Erythroblast (primary cell): ENCODE measurements around the gene STARD10.

Experiments used
- DNase-seq, 2 experiments: peaks; one replicate each; lab custom pipeline; 2025; lab: John Stamatoyannopoulos, UW
- GATA1 ChIP-seq: IDR thresholded peaks from 2 replicates; pipeline ENCODE4 v1.6.1; 2011; ENCODE audit warnings: low read depth, mild to moderate bottlenecking, control low read depth, low read length, moderate library complexity
- POLR2A ChIP-seq: IDR thresholded peaks from 2 replicates; pipeline ENCODE4 v1.6.1; 2011; ENCODE audit warnings: mild to moderate bottlenecking, low read length

STARD10 gene

DNA sequence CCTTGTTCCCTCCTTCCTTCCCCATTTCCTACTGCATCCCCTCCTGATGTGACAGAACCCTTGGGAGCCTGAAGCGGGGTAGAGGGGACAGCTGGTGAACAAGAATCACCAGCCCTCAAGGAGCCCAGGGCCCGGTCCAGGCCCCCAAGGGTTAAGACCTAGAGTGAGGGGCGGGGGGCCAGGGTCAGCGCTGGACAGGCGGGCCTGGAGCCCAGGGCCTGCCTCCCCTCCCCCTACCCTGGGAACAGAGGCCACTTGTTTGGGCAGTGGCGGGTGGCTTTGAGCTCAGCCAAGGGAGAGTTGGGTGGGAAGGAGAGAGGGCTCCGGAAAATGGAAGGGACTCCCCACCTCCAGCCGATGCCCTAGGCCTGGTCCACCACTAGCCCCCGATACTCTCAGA lies 43.8 kb downstream of the STARD10 start:
- TF ChIP-seq POLR2A (no peak), GATA1 (no peak)
- no peak for DNase-seq

DNA sequence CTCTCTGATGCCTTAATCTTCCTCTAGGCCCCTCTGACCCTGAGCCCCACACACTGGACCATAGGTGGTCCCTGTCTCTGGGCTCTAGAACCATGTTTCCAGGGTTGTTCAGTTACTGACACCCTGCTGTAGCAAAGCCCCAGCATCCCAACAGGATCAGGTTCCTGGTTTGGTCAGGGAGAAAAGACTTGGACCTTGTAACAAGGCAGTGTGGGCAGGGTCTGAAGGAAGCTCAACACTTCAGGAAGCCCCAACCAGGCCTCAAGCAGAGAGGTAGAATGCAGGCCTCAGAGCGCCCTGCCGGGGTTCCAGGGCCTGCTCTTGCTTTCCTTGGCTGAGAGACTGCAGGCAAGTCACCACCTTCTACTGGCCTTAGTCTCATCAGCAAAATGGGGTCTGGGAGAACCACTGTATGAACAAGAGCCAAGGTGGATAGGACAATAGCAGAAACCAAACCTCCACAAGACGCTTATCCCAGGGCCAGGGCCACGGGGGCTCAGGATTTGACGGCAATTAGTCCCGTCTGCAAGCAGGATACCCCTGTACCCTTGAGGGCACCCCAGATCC lies 46.5 kb downstream of the STARD10 start:
- no peak for DNase-seq
- no peak for TF ChIP-seq GATA1
- TF ChIP-seq POLR2A = no peak

DNA sequence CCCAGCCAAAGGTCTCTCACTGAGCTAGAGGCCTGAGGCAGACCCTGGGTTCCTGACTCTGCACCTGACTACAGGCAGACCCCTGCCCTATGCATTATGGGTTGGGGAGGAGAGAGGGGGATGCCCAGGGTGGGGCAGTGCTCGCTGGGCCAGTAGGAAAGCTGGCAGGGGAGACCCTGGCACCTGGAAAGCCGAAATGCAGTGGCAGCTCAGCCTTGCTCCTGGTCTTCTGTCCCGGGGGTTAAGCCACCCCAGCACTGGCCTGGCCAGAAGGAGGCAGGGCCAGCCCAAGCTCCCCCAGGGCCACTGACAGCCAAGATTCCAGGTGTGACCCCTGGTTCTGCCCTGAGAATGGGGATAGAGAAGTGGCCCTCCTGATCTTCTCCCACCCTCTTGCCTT lies 47.0 kb downstream of the STARD10 start:
- TF ChIP-seq GATA1 (no peak), POLR2A (no peak)
- DNase-seq = no peak

DNA sequence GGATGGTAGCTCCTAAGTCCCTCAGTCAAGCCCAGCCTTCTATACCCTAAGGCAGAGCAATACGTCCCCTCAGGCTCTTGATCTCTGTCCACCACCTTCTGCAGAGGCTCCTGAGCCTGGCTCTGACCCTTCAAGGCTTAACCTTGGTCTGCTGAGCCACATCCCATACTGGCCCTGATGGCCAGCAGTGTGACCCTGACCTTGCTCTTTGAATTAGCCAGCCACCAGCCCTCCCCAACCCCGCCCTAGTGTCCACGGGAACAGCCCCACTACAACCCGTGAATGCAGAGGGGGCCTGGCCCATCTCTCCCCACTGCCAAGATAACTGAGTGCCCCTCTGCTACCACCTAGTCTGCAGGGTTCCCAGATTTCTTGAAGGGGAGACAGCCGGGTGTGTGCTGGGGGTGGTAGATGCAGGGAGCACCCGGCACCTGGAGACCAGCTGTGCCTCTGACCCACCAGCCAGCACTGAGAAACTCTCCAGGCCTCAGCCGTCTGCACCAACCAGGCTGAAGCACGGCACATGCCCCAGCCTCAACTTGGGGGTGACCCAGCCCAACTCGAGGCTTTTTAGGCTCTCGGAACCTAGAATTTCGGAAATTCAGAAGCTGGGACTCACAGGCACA lies 47.8 kb downstream of the STARD10 start:
- TF ChIP-seq GATA1 (no peak), POLR2A (no peak)
- DNase-seq = no peak

DNA sequence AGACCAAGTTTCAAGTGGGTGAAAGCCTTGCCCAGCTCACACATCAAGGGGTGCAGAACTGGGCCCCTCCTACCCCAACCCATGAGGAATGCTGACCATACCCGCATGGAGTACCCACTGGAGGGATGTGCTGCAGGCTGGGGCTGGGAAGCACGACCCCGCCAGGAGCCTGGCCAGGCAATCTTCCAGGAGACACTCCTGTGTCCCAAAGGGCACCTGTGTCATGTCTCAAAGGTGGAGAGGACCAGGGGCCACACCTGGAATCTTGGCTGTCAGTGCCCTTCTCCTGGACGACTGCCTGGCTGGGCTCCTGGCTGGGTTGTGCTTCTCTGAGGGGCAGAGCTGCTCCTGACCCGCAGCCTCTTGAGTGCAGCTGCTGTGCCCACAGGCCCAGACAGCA lies 48.3 kb downstream of the STARD10 start:
- TF ChIP-seq POLR2A (no peak), GATA1 (no peak)
- no peak for DNase-seq

DNA sequence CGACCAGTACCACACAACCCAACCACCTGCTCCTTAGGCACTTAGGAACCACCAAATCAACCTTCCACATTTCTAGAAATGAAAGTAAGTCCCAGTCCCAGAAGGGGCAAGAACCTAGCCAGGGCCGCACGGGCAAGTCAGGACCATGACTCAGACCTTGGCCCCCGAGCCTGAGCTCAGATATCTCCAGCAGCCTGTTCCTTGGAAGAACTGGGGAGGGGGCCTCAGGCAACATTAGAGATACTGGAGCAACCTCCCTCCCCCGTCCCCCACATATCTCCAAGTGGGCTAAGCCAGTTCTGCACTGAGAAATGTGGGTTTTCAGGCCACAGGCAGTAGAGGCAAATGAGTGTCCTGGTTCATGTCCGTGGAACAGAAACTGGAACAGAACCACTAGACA lies 49.4 kb downstream of the STARD10 start:
- DNase-seq = no peak

DNA sequence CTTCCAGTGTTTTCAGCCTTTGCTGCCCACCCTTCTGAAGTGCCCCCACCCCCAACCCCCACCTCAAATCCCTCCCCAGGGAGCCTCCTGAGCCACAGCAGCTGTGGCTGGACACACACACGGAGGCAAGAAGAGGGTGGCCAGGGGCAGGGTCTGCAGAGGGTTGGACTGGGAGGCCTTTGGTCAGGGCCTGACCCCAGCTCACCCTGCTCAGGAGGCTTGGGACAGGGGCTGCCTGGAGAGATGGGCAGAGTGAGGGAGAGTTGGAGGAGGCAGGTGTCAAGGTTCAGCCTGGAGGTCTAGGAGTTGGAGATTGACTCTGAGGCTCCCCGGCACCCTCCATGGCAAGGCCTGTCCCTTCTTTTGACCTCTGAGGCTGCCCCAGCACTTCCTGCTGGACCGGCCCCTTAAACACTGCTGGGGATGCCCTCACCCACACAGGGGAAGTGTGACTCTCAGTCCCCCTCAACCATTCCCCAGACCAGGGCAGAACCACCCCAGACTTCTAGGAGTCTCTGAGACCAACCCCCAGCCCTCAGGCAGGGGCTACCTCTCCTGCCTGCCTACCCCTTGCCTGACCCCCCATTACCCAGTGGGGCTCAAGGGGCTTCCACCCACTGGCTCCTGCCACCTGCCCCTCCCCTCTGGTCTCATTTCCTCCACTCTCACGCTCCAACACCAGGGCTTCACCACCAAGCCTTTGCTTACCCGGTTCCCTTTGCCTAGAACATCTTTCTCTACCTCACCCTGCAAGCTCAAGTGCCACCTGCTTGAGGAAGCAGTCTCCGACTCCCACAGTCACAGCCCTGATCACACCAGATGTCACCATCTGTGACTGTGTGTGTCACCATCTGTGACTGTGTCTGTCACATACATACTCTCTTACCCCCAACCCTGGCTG lies 50.3 kb downstream of the STARD10 start:
- DNase-seq = no peak
- TF ChIP-seq GATA1 (no peak), POLR2A (no peak)

More for the DNA sequence above, 49.4 kb downstream of the STARD10 start:
- TF ChIP-seq GATA1 = no peak
- no peak for TF ChIP-seq POLR2A

DNA sequence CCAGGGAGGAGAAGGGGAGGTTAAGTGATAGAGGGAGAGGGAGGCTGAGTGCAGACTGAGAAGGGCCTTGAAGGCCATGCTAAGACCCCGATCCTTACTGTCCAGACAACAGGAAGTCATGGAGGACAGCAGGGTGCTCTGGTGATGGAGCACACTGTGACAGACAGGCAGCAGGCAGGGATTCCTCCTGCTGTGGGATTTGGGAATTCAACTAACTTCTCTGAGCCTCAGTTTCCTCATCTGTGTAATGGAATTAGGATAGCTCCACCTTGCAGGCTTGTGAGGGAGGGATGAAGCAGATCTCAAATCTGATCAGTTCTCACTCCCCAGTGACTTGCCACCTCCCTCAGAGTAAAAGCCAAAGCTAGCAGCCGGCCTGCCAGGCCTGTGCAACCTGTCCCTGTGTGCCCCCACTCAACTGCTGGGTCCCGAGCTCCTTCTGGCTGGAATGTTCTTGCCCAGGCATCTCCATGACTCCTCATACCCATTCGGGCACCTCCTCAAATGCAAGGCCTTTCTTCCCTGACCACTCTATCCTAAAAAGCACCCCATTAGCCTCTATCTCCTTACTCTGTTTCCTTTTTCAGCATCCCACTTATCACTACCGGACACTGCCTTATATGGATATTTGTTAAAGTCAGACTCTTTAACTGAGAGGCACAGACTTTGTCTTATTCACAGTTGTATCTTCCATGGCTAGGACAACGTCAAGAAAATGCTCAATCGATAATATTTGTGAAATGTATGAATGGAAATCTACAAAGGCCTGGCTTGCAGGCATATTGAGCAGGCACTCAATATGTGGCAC lies 51.1 kb downstream of the STARD10 start:
- TF ChIP-seq POLR2A = no peak
- TF ChIP-seq GATA1 = no peak

DNA sequence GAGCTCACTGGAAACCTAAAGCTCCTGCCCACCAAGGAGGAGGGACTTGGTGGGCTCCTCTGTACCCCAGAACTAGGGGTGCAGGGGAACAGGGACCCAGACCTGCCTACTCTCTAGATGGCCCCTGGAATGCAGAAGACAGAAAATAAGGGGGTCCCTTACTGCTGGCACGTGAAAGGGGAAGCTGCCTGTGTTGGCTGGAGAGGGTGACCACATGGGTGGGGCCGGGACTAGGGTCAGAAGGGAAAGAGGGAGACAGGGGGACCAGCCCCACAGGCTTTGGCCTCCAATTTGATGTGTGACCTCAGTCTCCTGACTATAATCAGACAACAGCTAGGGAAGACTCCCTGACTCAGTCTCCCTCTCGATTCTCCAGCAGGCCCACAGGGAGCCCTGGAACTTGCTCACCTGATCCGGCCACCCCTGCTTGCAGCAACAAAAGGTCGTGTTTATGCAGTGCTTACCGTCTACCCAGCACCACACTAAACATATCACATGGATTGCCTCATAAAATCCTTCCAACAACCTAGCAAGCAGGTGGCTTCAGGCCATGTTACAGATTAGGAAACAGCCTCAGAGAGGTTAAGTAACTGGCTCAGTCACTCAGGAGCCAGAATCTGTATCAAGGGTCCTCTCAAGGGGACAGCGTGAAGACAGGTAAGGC lies 51.9 kb downstream of the STARD10 start:
- no peak for DNase-seq
- TF ChIP-seq GATA1 (no peak), POLR2A (no peak)

More for the DNA sequence above, 51.1 kb downstream of the STARD10 start:
- DNase-seq = no peak

DNA sequence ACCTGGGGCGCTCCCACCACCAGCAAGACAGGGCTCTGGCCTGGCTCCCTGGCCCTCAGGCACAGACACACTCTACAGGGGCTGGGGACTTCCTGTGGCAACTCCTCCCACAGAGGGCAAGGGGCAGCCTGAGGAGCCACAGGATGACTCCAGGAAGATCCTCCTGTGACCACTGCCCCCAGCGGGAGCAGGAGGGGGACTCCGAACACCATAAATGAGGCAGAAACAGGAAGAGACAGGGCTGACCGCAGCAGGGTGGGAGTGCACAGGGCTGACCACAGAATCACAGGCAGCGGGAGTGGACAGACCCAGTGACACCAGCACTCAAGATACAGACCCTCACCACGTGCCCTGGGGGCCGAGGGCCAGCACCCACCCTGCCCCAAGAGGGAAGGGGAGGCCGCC lies 52.4 kb downstream of the STARD10 start:
- TF ChIP-seq GATA1 (no peak), POLR2A (no peak)
- no peak for DNase-seq

DNA sequence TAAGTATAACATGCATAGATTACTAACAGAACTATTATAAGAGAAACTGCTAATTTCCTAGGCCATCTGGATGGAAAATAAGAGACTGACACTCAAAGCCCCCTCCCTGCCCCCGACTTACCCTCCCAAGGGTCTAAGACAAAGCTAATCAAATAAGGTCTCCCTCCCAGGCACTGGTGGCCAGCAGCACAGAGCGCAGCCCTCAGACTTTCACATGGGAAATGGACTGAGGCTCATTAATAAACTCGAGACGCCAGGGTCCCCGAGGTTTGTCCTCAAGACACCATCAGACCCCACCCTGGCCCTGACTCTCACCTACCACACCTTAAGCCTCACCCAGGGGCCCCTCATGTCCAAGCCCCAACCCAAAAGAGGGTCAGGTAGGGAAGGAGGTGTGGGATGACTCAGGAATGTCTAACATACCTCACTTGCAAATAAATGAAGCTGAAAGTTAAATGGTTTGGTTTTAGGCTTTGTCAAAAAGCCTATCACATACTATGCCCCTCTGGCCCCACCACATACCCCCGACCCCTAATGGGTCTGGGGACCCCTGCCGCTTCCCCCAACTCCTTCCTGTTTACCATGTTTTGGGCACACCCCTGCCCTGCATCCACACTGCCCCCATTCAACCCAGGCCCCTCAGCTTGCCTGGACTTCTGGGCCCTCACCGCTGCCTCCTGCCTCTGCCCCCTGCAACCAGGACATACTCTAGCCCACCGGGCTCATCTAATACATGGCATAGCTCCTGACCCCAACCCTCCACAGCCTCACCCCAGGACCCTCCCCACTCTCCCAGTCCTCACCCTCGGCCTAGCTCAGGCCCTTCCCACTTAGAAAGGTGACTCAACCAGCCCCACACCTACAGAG lies 53.1 kb downstream of the STARD10 start:
- TF ChIP-seq GATA1 = no peak
- no peak for TF ChIP-seq POLR2A
- DNase-seq = no peak

DNA sequence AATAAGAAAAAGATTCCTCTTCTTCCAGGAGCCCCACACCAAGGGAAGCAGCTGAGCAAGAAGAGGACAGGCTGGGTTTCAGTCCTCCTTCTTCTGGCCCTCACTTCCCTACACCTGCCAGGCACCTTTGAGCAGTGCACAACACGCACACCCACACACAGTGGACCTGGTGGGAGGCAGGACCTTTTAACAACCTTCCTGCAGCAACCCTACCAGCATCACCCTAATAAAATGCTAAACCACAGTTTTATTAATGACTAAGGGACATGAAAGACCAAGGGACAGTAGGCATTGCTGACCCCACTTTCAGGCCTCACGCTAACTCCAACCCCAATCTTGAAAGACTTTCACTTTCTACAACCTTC lies 53.8 kb downstream of the STARD10 start:
- no peak for DNase-seq
- TF ChIP-seq GATA1 = no peak
- no peak for TF ChIP-seq POLR2A
